NCI-H82 (cell line): ENCODE measurements around the gene HIP1.
"Not testable (repeated sequence)": the region's sequence is repeated elsewhere in the genome, so short reads cannot be mapped to it uniquely, and the experiment has no call there.

Experiments
- DNase-seq: peaks from one replicate; lab custom pipeline; 2025; lab: John Stamatoyannopoulos, UW

The HIP1 gene

GRCh38 chr7:75492020-75492419, 246.7 kb downstream of the HIP1 start, which contains the start of gene SPDYE5:
Gene SPDYE5 (plus strand): TSS chr7:75492320. CDS start chr7:75494048, 1,728 bp downstream.
- DNase-seq: not testable (repeated sequence)

DNA sequence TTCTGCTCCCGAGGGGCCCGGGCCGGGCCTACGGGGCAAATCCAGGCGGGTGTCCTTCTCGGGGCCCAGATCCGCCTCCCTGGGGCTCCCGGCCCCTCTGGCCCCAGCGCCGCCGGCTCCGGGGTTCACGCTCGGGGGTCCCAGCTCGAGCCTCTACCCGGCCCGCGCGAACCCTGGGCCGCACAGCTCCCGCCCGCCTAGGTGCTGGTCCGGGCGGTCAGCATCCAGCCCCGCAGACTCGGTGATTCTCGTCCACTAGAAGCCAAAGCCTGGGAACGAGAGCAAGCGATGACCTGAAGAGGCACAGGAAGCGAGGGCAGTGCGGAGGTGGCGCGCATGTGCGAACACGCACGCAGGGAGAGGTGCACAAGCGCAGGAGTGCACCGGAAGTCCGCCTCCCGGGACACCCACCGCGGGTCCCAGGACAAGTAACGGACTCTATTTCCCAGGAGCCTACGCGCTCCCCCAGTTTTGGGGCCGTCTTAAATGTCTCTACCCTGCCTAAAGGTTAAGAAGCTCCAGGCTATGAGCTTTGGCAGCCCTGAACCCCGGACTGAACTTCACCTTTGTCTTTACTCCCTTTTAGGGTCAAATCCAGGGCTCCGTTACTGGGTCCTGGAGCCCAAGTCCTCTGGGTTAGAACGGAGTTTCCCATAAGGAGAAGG, 252.6 kb downstream of the HIP1 start, which contains the start of gene POM121C:
POM121C (minus strand) TSS at position 321 of the 665 bp plus-strand sequence. CDS start 44,803 bp downstream, outside the sequence.
- DNase-seq: peak; percentile 89

DNA sequence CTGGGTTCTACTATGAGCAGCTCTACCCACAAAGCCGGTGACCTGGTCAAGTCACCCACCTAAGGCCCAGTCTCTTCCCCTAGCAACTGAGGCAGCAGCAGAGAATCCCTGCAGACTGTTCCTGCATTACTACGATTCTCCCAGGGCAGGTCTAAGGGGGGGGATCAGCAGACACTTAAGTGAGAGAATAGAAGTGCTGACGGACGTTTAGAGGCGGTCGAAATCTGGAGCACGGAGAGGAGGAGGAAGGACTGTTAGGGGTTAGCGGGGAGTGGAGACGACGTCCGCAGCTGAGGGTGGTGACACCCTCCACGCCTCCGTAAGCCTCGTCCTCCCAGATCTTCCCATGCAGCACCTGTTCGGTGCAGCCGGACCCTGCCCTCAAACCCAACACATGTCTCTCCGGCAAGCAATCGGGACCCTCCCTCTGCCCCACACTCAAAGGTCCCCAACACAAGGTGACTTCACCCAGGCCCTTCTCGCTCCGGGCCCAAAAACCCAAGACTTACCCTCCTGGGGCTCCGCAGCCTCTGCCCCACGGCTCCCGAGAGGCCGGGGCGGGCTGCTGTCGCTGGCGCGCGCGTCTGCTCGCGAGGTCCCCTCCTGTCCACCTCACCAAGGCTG, 253.3 kb downstream of the HIP1 start:
- DNase-seq: peak; percentile 6
